ENCODE results near the gene CLMP.

DNA sequence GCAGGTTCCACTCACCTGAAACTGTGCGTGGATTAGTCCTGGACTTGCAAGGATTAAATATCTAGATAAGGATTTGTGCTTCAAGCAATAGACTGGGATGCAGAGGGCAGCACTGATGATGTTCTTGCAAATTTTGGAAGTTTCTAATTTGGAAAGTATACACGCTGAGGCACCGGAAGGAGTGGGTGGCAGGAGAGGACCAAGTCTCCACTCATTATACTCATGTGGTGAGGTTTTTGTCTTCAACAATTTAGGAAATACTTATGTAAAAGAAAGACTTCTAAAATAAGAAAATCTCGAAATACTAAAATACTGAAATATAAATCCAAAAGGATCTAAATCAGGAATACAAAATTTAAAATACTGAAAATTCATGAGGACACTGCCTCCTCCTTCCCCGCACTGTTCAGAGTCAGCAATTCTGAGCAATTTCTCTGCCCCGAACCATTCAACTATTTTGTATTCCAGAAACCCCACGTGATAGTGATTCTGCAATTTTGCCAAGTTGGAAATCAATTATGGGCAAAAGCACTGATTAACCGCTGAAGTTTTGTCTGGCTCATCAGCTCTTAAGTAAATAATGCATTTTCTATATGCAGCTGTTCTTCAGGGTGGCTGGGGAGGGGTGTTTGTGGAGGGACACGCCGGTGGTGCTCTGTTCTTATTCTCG lies 47.0 kb upstream of the CLMP start:
- TF ChIP-seq, protein P1, sequence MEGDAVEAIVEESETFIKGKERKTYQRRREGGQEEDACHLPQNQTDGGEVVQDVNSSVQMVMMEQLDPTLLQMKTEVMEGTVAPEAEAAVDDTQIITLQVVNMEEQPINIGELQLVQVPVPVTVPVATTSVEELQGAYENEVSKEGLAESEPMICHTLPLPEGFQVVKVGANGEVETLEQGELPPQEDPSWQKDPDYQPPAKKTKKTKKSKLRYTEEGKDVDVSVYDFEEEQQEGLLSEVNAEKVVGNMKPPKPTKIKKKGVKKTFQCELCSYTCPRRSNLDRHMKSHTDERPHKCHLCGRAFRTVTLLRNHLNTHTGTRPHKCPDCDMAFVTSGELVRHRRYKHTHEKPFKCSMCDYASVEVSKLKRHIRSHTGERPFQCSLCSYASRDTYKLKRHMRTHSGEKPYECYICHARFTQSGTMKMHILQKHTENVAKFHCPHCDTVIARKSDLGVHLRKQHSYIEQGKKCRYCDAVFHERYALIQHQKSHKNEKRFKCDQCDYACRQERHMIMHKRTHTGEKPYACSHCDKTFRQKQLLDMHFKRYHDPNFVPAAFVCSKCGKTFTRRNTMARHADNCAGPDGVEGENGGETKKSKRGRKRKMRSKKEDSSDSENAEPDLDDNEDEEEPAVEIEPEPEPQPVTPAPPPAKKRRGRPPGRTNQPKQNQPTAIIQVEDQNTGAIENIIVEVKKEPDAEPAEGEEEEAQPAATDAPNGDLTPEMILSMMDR (IDR thresholded peaks at IDR 0.05; ENCODE audit: low read depth, low read length, poor library complexity, severe bottlenecking): no peak
- TF ChIP-seq EZH2phosphoT487 (IDR thresholded peaks at IDR 0.05; ENCODE audit: borderline replicate concordance, low read length): no peak
